SK-N-SH treated with all-trans-retinoic acid at 6 μM for 48 hours (cell line): ENCODE results near the gene ATP13A5.

Experiments
- PATZ1 ChIP-seq: fragments of 250-450 bp; sonication (Bioruptor Pico); IDR thresholded peaks from 2 replicates; pipeline ENCODE4 v1.8.0; 2020; ENCODE audit warnings: mild to moderate bottlenecking, moderate library complexity, borderline replicate concordance
- PPARA ChIP-seq: fragments of 250-450 bp; sonication (Bioruptor Pico); IDR thresholded peaks from 2 replicates; pipeline ENCODE4 v1.5.0; 2020; ENCODE audit warnings: mild to moderate bottlenecking, borderline replicate concordance
- ZC3H10 ChIP-seq: fragments of 250-450 bp; sonication (Bioruptor Pico); IDR thresholded peaks from 2 replicates; pipeline ENCODE4 v1.5.1; 2021; ENCODE audit warnings: mild to moderate bottlenecking, moderate library complexity
- ZFP3 ChIP-seq: fragments of 250-450 bp; sonication (Bioruptor Pico); IDR thresholded peaks from 2 replicates; pipeline ENCODE4 v1.5.0; 2020; ENCODE audit warnings: mild to moderate bottlenecking, moderate library complexity
- ZFP30 ChIP-seq: fragments of 450-650 bp; formaldehyde crosslinking; IDR thresholded peaks from 2 replicates; pipeline ENCODE4 v1.5.0; 2022; ENCODE audit warnings: mild to moderate bottlenecking, moderate library complexity

GRCh38 chr3:193253986-193254660, 124.4 kb downstream of the ATP13A5 start:
- TF ChIP-seq ZFP3: no peak
- TF ChIP-seq PPARA (CRISPR knock-in tag): no peak
- no peak for TF ChIP-seq PATZ1
- TF ChIP-seq ZFP30: no peak
- no peak for TF ChIP-seq ZC3H10 (CRISPR knock-in tag)
